K562 (cell line): ENCODE results near the gene SLC38A1. TPM values are rescaled to one million over a fixed set of nuclear protein-coding genes. Genes with fewer than 3 reads are reported as not detected.

Source experiments
- DNMT1 ChIP-seq: fragments of 450-650 bp; IDR thresholded peaks from 2 replicates; pipeline ENCODE4 v1.6.1; 2016; ENCODE audit warnings: antibody characterized with exemption, mild to moderate bottlenecking
- E2F3 ChIP-seq: fragments of 250-450 bp; sonication (Bioruptor Pico); IDR thresholded peaks from 2 replicates; pipeline ENCODE4 v1.4.0; 2020; ENCODE audit warnings: mild to moderate bottlenecking
- ETV5 ChIP-seq: sonication (generic); formaldehyde crosslinking; IDR thresholded peaks from 2 replicates; pipeline ENCODE4 v1.4.0; 2020; ENCODE audit warnings: low read depth, mild to moderate bottlenecking, missing genetic modification reagents
- HDAC6 ChIP-seq: IDR thresholded peaks from 2 replicates; pipeline ENCODE4 v1.6.1; 2012; ENCODE audit warnings: low read depth, mild to moderate bottlenecking, control low read depth, inconsistent platforms, low read length, moderate library complexity
- KAT7 ChIP-seq: sonication (generic); formaldehyde crosslinking; IDR thresholded peaks from 2 replicates; pipeline ENCODE4 v1.8.0; 2022; ENCODE audit warnings: missing genetic modification reagents, mild to moderate bottlenecking, borderline replicate concordance
- MAFG ChIP-seq: fragments of 450-650 bp; conservative IDR thresholded peaks from 2 replicates; pipeline ENCODE4 v1.6.1; 2016; ENCODE audit warnings: missing genetic modification characterization, missing compliant biosample characterization
- RERE ChIP-seq: sonication (generic); formaldehyde crosslinking; IDR thresholded peaks from 2 replicates; pipeline ENCODE4 v1.8.0; 2023; ENCODE audit warnings: missing genetic modification reagents, mild to moderate bottlenecking, borderline replicate concordance
- U2AF2 ChIP-seq: fragments of 200-400 bp; formaldehyde crosslinking; optimal IDR thresholded peaks from 2 replicates; pipeline ENCODE3; 2017; ENCODE audit warnings: low read depth, mild to moderate bottlenecking, low read length
- ZBTB17 ChIP-seq: fragments of 450-650 bp; formaldehyde crosslinking; IDR thresholded peaks from 2 replicates; pipeline ENCODE4 v1.4.0; 2020; ENCODE audit warnings: mild to moderate bottlenecking
- ZFPM2 ChIP-seq: fragments of 250-450 bp; sonication (Bioruptor Pico); IDR thresholded peaks from 2 replicates; pipeline ENCODE4 v1.5.1; 2022; ENCODE audit warnings: mild to moderate bottlenecking
- ZKSCAN8 ChIP-seq: fragments of 200-800 bp; sonication (Bioruptor generic); IDR thresholded peaks from 2 replicates; pipeline ENCODE4 v1.6.1; 2016; ENCODE audit warnings: missing genetic modification characterization, missing compliant biosample characterization
- ZNF24 ChIP-seq: fragments of 450-650 bp; IDR thresholded peaks from 2 replicates; pipeline ENCODE4 v1.6.1; 2016
- ZNF316 ChIP-seq: fragments of 450-650 bp; IDR thresholded peaks from 2 replicates; pipeline ENCODE4 v1.6.1; 2016
- ZNF586 ChIP-seq: fragments of 450-650 bp; formaldehyde crosslinking; conservative IDR thresholded peaks from 2 replicates; pipeline ENCODE4 v1.4.0; 2020; ENCODE audit warnings: mild to moderate bottlenecking, moderate library complexity
- ZNF639 ChIP-seq, 2 experiments: fragments of 200-800 bp in 1 of 2; sonication (Bioruptor generic) in 1 of 2; sonication (generic) in 1 of 2; formaldehyde crosslinking in 1 of 2; IDR thresholded peaks in 1 of 2; conservative IDR thresholded peaks in 1 of 2; 2 replicates each; pipeline versions ENCODE4 v1.5.0 to v1.6.1; 2016 to 2020; ENCODE audit warnings: missing compliant biosample characterization in 1 of 2, missing genetic modification characterization in 1 of 2, missing genetic modification reagents in 1 of 2
- ZNF79 ChIP-seq: fragments of 250-450 bp; sonication (Bioruptor Pico); IDR thresholded peaks from 2 replicates; pipeline ENCODE4 v1.4.0; 2020; ENCODE audit warnings: low read depth, mild to moderate bottlenecking, moderate library complexity
- polyA plus RNA-seq, 8 experiments: library from polyadenylated mRNA; depleted of rRNA in 4 of 8; stranded (reverse) in 5 of 8; unstranded in 3 of 8; fragments of >200 nt; fragmentation: Nextera tagmentation in 2 of 8; fragmentation: Illumina TruSeq in 1 of 8; extraction: Ambion mirVana in 2 of 8; extraction: Trizol in 1 of 8; gene quantifications; 2 replicates each; pipeline versions ENCODE4 v1.2.1 to v1.2.3, GENCODE V29; 2011 to 2014; ENCODE audit warnings: inconsistent platforms in 1 of 8, missing spikeins in 1 of 8
- total RNA-seq, 7 experiments: library from RNA; depleted of rRNA in 6 of 7; stranded (reverse); fragments of >200 nt in 6 of 7; fragmentation: Illumina TruSeq in 2 of 7; extraction: Trizol in 2 of 7; gene quantifications; 2 replicates each; pipeline versions ENCODE4 v1.2.1 to v1.2.3, GENCODE V29; 2011 to 2021; ENCODE audit warnings: low replicate concordance in 1 of 7
- TF ChIP-seq, protein P1 (sequence below): fragments of 250-450 bp; sonication (Bioruptor Pico); IDR thresholded peaks from 2 replicates; pipeline ENCODE4 v1.5.1; 2021; ENCODE audit warnings: mild to moderate bottlenecking
- TF ChIP-seq, protein P2 (sequence below): sonication (generic); formaldehyde crosslinking; IDR thresholded peaks from 2 replicates; pipeline ENCODE4 v1.8.0; 2022; ENCODE audit warnings: mild to moderate bottlenecking, low read depth, missing genetic modification reagents
- TF ChIP-seq, protein P3 (sequence below): fragments of 250-450 bp; sonication (Bioruptor Pico); IDR thresholded peaks from 2 replicates; pipeline ENCODE4 v1.4.0; 2020

The SLC38A1 gene
- total and polyA plus RNA-seq, 9 of the 15 experiments (the other 6 are each of a cell fraction or from before 2014, with no cell fraction given): 51.9 to 112 (median 75.0) TPM

- TF ChIP-seq, protein P1, sequence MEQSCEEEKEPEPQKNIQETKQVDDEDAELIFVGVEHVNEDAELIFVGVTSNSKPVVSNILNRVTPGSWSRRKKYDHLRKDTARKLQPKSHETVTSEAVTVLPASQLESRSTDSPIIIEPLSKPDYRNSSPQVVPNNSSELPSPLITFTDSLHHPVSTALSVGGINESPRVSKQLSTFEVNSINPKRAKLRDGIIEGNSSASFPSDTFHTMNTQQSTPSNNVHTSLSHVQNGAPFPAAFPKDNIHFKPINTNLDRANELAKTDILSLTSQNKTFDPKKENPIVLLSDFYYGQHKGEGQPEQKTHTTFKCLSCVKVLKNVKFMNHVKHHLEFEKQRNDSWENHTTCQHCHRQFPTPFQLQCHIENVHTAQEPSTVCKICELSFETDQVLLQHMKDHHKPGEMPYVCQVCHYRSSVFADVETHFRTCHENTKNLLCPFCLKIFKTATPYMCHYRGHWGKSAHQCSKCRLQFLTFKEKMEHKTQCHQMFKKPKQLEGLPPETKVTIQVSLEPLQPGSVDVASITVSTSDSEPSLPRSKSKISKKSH: no peak
- TF ChIP-seq DNMT1: no peak
- TF ChIP-seq ZFPM2: no peak
- TF ChIP-seq, protein P2, sequence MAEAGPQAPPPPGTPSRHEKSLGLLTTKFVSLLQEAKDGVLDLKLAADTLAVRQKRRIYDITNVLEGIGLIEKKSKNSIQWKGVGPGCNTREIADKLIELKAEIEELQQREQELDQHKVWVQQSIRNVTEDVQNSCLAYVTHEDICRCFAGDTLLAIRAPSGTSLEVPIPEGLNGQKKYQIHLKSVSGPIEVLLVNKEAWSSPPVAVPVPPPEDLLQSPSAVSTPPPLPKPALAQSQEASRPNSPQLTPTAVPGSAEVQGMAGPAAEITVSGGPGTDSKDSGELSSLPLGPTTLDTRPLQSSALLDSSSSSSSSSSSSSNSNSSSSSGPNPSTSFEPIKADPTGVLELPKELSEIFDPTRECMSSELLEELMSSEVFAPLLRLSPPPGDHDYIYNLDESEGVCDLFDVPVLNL (CRISPR knock-in tag): no peak
- no peak for TF ChIP-seq ETV5 (CRISPR knock-in tag)
- no peak for TF ChIP-seq ZBTB17 (CRISPR knock-in tag)
- TF ChIP-seq U2AF2: no peak
- no peak for TF ChIP-seq MAFG (tag)
- no peak for TF ChIP-seq ZKSCAN8
- no peak for TF ChIP-seq ZNF24
- TF ChIP-seq ZNF79: peak; percentile 58; the same call in 1 of the 2 replicates
- TF ChIP-seq RERE (CRISPR knock-in tag): no peak
- peak in 1 of 2 experiments; percentile 67; a peak in 2 of 4 replicates for TF ChIP-seq ZNF639 (CRISPR knock-in tag; conservative IDR thresholded peaks at IDR 0.05 in 1 of 2, IDR thresholded peaks at IDR 0.05 in 1 of 2)
- TF ChIP-seq HDAC6: no peak
- TF ChIP-seq, protein P3, sequence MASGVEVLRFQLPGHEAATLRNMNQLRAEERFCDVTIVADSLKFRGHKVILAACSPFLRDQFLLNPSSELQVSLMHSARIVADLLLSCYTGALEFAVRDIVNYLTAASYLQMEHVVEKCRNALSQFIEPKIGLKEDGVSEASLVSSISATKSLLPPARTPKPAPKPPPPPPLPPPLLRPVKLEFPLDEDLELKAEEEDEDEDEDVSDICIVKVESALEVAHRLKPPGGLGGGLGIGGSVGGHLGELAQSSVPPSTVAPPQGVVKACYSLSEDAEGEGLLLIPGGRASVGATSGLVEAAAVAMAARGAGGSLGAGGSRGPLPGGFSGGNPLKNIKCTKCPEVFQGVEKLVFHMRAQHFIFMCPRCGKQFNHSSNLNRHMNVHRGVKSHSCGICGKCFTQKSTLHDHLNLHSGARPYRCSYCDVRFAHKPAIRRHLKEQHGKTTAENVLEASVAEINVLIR (CRISPR knock-in tag): 0 out of 2 replicates have a peak, but pooled peaks have one; percentile 34
- TF ChIP-seq KAT7: no peak
- peak; percentile 57; the same call in 1 of the 2 replicates for TF ChIP-seq E2F3
- TF ChIP-seq ZNF586 (CRISPR knock-in tag): no peak
- TF ChIP-seq ZNF316: no peak
Measured at GRCh38 chr12:46258129-46258528, 10.7 kb downstream of the SLC38A1 start (continued).
